Right atrium auricular region (tissue), 2 donors: ENCODE results near the gene MYCN. TPM values are rescaled to one million over a fixed set of nuclear protein-coding genes. Genes with fewer than 3 reads are reported as not detected.

ENCODE experiments used
- DNase-seq: peaks from one replicate; pipeline ENCODE4 v3.0.0-alpha.2; 2019; ENCODE audit warnings: low spot score
- H3K27ac ChIP-seq, 2 donors: fragments of 200-600 bp; sonication (generic); 1 replicate in 1 of 2; 2 replicates in 1 of 2; pipeline ENCODE4 v1.5.1; 2016 to 2019
- H3K27me3 ChIP-seq, 2 donors: fragments of 200-600 bp; sonication (generic); one replicate each; pipeline versions ENCODE4 v1.5.1 to v1.6.0; 2017 to 2019
- H3K36me3 ChIP-seq: fragments of 200-600 bp; sonication (generic); one replicate; pipeline ENCODE4 v1.5.1; 2016
- H3K4me1 ChIP-seq, 2 donors: fragments of 200-600 bp; sonication (generic); one replicate each; pipeline versions ENCODE4 v1.5.1 to v1.6.0; 2017 to 2019
- H3K4me3 ChIP-seq, 2 donors: fragments of 200-600 bp; sonication (generic); 1 replicate in 1 of 2; 2 replicates in 1 of 2; pipeline ENCODE4 v1.5.1; 2017 to 2019; ENCODE audit warnings: mild to moderate bottlenecking in 1 of 2, moderate library complexity in 1 of 2
- H3K9me3 ChIP-seq, 2 donors: fragments of 200-600 bp; sonication (generic); one replicate each; pipeline ENCODE4 v1.5.1; 2019
- total RNA-seq, 2 donors: library from RNA; depleted of rRNA; stranded (reverse); fragments of >200 nt; gene quantifications; one replicate each; pipeline ENCODE4 v1.1.0, GENCODE V29; 2016
- TF ChIP-seq, protein P1 (sequence below), 2 donors: fragments of 200-600 bp; sonication (generic); IDR thresholded peaks; one replicate each; pipeline ENCODE4 v1.5.1; 2019; ENCODE audit warnings: antibody characterized with exemption in 2 of 2

Gene MYCN
- total RNA-seq, 2 donors from 2014 or later = 0.30 to 0.63 TPM

DNA sequence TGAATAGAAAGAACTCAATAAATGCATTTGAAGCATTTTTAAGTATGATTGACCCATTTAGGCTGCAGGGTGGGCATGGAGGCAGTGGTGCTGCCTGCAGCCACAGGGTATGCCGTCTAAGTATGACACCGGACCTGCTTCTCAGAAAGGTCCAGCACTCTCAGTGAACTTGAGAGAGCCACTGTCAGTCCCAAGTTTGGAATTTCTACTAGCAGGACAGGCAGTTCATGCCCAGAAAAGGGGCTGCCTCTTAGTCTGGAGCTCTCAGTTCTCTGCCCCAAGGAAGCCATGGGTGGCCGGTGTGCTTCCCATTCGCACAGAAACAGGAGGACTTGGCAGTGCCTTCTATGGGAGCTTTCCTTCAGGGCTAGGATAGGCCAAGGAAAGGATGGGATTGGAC lies 24.0 kb upstream of the MYCN start:
- TF ChIP-seq, protein P1, sequence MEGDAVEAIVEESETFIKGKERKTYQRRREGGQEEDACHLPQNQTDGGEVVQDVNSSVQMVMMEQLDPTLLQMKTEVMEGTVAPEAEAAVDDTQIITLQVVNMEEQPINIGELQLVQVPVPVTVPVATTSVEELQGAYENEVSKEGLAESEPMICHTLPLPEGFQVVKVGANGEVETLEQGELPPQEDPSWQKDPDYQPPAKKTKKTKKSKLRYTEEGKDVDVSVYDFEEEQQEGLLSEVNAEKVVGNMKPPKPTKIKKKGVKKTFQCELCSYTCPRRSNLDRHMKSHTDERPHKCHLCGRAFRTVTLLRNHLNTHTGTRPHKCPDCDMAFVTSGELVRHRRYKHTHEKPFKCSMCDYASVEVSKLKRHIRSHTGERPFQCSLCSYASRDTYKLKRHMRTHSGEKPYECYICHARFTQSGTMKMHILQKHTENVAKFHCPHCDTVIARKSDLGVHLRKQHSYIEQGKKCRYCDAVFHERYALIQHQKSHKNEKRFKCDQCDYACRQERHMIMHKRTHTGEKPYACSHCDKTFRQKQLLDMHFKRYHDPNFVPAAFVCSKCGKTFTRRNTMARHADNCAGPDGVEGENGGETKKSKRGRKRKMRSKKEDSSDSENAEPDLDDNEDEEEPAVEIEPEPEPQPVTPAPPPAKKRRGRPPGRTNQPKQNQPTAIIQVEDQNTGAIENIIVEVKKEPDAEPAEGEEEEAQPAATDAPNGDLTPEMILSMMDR (IDR thresholded peaks at IDR 0.05) = no peak
- no peak for DNase-seq
- Histone ChIP-seq H3K27ac (no peak overlapping the region), H3K4me3 (no peak overlapping the region), H3K9me3 (no peaks in the 10 kb centered on the region), H3K36me3 (no peaks in the 10 kb centered on the region), H3K27me3 (no peaks in the 10 kb centered on the region), H3K4me1 (peaks cover 0 to 26% of the 10 kb centered on the region in 2 donors)

DNA sequence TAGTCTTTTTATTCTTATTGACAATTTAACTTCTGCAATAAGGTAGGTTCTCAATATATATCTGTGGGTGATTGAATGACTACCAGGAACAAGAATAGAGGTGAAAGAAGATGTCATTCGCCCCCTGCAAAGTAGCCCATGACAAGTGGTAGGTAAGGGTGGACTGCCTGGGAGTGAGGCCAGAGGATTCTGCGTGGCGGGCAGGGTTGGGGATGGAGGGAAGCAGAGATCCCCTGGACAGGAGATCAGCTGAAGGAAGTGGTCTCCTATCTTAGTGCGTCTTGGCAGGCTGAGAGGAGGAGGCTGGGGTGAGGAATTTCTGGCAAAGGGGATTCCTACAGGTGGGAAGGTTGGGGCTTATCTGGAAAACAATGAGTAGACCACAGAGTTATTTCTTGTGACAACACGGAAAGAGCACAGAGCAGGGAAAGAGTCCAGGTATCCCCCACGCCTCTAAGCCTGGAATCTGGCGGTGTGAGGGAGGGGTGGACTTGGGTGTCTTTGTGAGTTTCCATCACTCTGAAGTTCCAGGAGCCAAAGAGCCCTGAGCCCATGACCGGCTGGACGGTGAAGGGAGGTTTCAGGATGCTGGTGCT lies 21.5 kb upstream of the MYCN start:
- no peak for DNase-seq
- H3K4me1 ChIP-seq = peaks cover 0 to 11% of the 10 kb centered on the region in 2 donors
- no peak overlapping the region for H3K27ac ChIP-seq
- TF ChIP-seq, protein P1 (IDR thresholded peaks at IDR 0.05) = no peak
- H3K9me3 ChIP-seq = no peaks in the 10 kb centered on the region
- no peak overlapping the region for H3K4me3 ChIP-seq
- no peaks in the 10 kb centered on the region for H3K27me3 ChIP-seq
- no peaks in the 10 kb centered on the region for H3K36me3 ChIP-seq

GRCh38 chr2:15919716-15920434 lies 20.5 kb upstream of the MYCN start:
- H3K4me3 ChIP-seq = no peak overlapping the region
- H3K27ac ChIP-seq = no peak overlapping the region
- no peaks in the 10 kb centered on the region for H3K27me3 ChIP-seq
- no peaks in the 10 kb centered on the region for H3K36me3 ChIP-seq
- no peaks in the 10 kb centered on the region for H3K9me3 ChIP-seq
- TF ChIP-seq, protein P1 (IDR thresholded peaks at IDR 0.05) = no peak
- peaks cover 0 to 4% of the 10 kb centered on the region in 2 donors for H3K4me1 ChIP-seq
- DNase-seq = no peak

DNA sequence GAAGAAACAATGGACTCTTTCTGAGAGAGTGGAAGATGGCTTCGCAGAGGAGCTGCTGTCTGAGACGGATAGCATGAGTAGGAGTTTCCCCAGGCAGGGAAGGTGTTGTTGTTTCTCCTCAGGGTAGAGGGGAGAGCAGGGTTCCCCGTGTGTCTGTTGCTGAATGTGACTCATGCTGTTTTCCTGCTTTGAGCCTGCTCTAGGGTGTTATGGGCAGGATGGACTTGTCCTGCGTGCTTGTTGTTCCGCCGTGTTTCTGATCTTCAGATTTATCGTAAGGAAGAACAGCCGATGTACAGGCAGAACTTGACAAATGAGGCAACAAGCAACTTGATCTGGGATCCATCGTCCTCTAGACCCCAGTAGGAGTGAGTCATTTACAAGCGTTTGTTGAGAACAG lies 19.7 kb upstream of the MYCN start:
- TF ChIP-seq, protein P1 (IDR thresholded peaks at IDR 0.05) = no peak
- H3K4me3 ChIP-seq = no peak overlapping the region
- no peak for DNase-seq
- no peak overlapping the region for H3K27ac ChIP-seq
- no peaks in the 10 kb centered on the region for H3K27me3 ChIP-seq
- no peaks in the 10 kb centered on the region for H3K4me1 ChIP-seq
- H3K9me3 ChIP-seq = no peaks in the 10 kb centered on the region
- H3K36me3 ChIP-seq = no peaks in the 10 kb centered on the region

DNA sequence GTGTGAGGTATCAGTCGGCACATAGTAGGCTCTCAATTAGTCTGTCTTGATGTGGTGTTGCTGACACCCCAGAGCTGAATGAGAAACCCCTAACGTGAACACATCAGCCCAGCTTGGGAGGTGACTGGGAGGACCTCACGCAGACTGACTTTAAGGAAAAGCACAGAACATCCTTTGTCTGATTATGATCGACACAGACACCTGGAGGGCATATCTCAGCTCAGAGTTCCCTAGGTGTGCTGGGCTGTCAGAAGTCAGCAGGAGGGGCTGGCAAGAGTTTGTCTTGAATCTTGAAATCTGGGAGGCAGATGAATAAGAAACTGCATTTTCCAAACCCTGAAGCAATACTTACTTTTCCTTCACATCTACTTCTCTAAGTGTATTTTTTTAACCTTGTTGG lies 16.8 kb upstream of the MYCN start:
- Histone ChIP-seq H3K9me3 (no peaks in the 10 kb centered on the region), H3K4me3 (no peak overlapping the region), H3K27me3 (no peaks in the 10 kb centered on the region), H3K36me3 (no peaks in the 10 kb centered on the region), H3K4me1 (no peaks in the 10 kb centered on the region), H3K27ac (no peak overlapping the region)
- no peak for DNase-seq
- TF ChIP-seq, protein P1 (IDR thresholded peaks at IDR 0.05) = no peak
